Activated T-helper 17 cell treated with anti-CD3 and anti-CD28 coated beads, Interleukin-2, amount 50 U/mL, for 72 hours (primary cell): ENCODE results near the gene CDKAL1. TPM values are rescaled to one million over a fixed set of nuclear protein-coding genes. Genes with fewer than 3 reads are reported as not detected.
"Not testable (repeated sequence)": the region's sequence is repeated elsewhere in the genome, so short reads cannot be mapped to it uniquely, and the experiment has no call there.

Experiments
- ATAC-seq: fragments of 150-1000 bp; cut with Tn5 transposase; replicated peaks from 2 replicates; pipeline ENCODE4 v1.10.0; 2021; ENCODE audit warnings: mild to moderate bottlenecking, moderate library complexity
- H3K27ac Mint-ChIP-seq: one replicate; pipeline ENCODE4 v1.8.0; 2022; ENCODE audit warnings: mixed read lengths
- H3K27me3 Mint-ChIP-seq: one replicate; pipeline ENCODE4 v1.8.0; 2022; ENCODE audit warnings: mixed read lengths
- H3K36me3 Mint-ChIP-seq: one replicate; pipeline ENCODE4 v1.8.0; 2022; ENCODE audit warnings: low read depth, mild to moderate bottlenecking, mixed read lengths
- H3K4me1 Mint-ChIP-seq: one replicate; pipeline ENCODE4 v1.8.0; 2022; ENCODE audit warnings: mixed read lengths
- H3K4me3 Mint-ChIP-seq: one replicate; pipeline ENCODE4 v1.8.0; 2022; ENCODE audit warnings: mild to moderate bottlenecking, mixed read lengths
- H3K9me3 Mint-ChIP-seq: one replicate; pipeline ENCODE4 v1.8.0; 2022; ENCODE audit warnings: mixed read lengths
- total RNA-seq, 2 donors: library from RNA; stranded (reverse); gene quantifications; one replicate each; pipeline ENCODE4 v1.2.3, GENCODE V29; 2022

The CDKAL1 gene
- total RNA-seq, 2 donors from 2014 or later = 27.7 to 31.9 TPM

- peaks cover 3% of the 10 kb centered on the region for H3K9me3 Mint-ChIP-seq
- no peak overlapping the region for H3K27ac Mint-ChIP-seq
- H3K27me3 Mint-ChIP-seq = no peaks in the 10 kb centered on the region
- ATAC-seq = no peak
- H3K4me1 Mint-ChIP-seq = no peaks in the 10 kb centered on the region
- no peak overlapping the region for H3K4me3 Mint-ChIP-seq
- H3K36me3 Mint-ChIP-seq = peaks cover 47% of the 10 kb centered on the region
Observed at GRCh38 chr6:21083708-21084107, 549.5 kb downstream of the CDKAL1 start.

- H3K36me3 Mint-ChIP-seq = peaks cover 42% of the 10 kb centered on the region
- no peak overlapping the region for H3K4me3 Mint-ChIP-seq
- no peaks in the 10 kb centered on the region for H3K27me3 Mint-ChIP-seq
- H3K4me1 Mint-ChIP-seq = no peaks in the 10 kb centered on the region
- H3K9me3 Mint-ChIP-seq = peaks cover 3% of the 10 kb centered on the region
- no peak for ATAC-seq
- no peak overlapping the region for H3K27ac Mint-ChIP-seq
Observed at GRCh38 chr6:21084656-21085055, 550.4 kb downstream of the CDKAL1 start.

- Mint-ChIP-seq H3K27ac (no peak overlapping the region), H3K4me3 (no peak overlapping the region), H3K27me3 (no peaks in the 10 kb centered on the region), H3K36me3 (peaks cover 39% of the 10 kb centered on the region), H3K9me3 (peaks cover 3% of the 10 kb centered on the region), H3K4me1 (no peaks in the 10 kb centered on the region)
- ATAC-seq = no peak
Observed at GRCh38 chr6:21085211-21085610, 551.0 kb downstream of the CDKAL1 start.

GRCh38 chr6:21085643-21086042, 551.4 kb downstream of the CDKAL1 start:
- Mint-ChIP-seq H3K36me3 (peaks cover 39% of the 10 kb centered on the region), H3K4me3 (no peak overlapping the region)

GRCh38 chr6:21087188-21087587, 552.9 kb downstream of the CDKAL1 start:
- no peak overlapping the region for H3K4me3 Mint-ChIP-seq
- ATAC-seq = no peak

More at GRCh38 chr6:21085643-21086042, 551.4 kb downstream of the CDKAL1 start:
- Mint-ChIP-seq H3K9me3 (peaks cover under 1% of the 10 kb centered on the region), H3K27me3 (no peaks in the 10 kb centered on the region), H3K4me1 (no peaks in the 10 kb centered on the region), H3K27ac (no peak overlapping the region)
- no peak for ATAC-seq

GRCh38 chr6:21091411-21091810, 557.2 kb downstream of the CDKAL1 start:
- Mint-ChIP-seq H3K27ac (no peak overlapping the region), H3K4me1 (no peaks in the 10 kb centered on the region), H3K36me3 (peaks cover 33% of the 10 kb centered on the region), H3K4me3 (no peak overlapping the region), H3K9me3 (no peaks in the 10 kb centered on the region), H3K27me3 (no peaks in the 10 kb centered on the region)
- ATAC-seq = no peak

More at GRCh38 chr6:21087188-21087587, 552.9 kb downstream of the CDKAL1 start:
- peaks cover 38% of the 10 kb centered on the region for H3K36me3 Mint-ChIP-seq
- H3K27me3 Mint-ChIP-seq = no peaks in the 10 kb centered on the region
- H3K4me1 Mint-ChIP-seq = no peaks in the 10 kb centered on the region
- no peak overlapping the region for H3K27ac Mint-ChIP-seq
- H3K9me3 Mint-ChIP-seq = no peaks in the 10 kb centered on the region

- not testable (repeated sequence) for H3K9me3 Mint-ChIP-seq, H3K27ac Mint-ChIP-seq, ATAC-seq, H3K4me3 Mint-ChIP-seq, H3K27me3 Mint-ChIP-seq, H3K4me1 Mint-ChIP-seq
- peaks cover 24% of the 10 kb centered on the region for H3K36me3 Mint-ChIP-seq
Observed at GRCh38 chr6:21092231-21092772, 558.0 kb downstream of the CDKAL1 start.

- no peaks in the 10 kb centered on the region for H3K9me3 Mint-ChIP-seq
- no peak for ATAC-seq
- peaks cover 9% of the 10 kb centered on the region for H3K4me1 Mint-ChIP-seq
- no peak overlapping the region for H3K4me3 Mint-ChIP-seq
- H3K27me3 Mint-ChIP-seq = no peaks in the 10 kb centered on the region
- no peak overlapping the region for H3K27ac Mint-ChIP-seq
- H3K36me3 Mint-ChIP-seq = peaks cover 19% of the 10 kb centered on the region
Observed at GRCh38 chr6:21095462-21095861, 561.2 kb downstream of the CDKAL1 start.

- Mint-ChIP-seq H3K27me3 (no peaks in the 10 kb centered on the region), H3K4me1 (peaks cover 9% of the 10 kb centered on the region), H3K36me3 (peaks cover 9% of the 10 kb centered on the region), H3K9me3 (no peaks in the 10 kb centered on the region), H3K27ac (no peak overlapping the region), H3K4me3 (no peak overlapping the region)
- no peak for ATAC-seq
Observed at GRCh38 chr6:21098134-21098533, 563.9 kb downstream of the CDKAL1 start.

GRCh38 chr6:21098744-21099143, 564.5 kb downstream of the CDKAL1 start:
- Mint-ChIP-seq H3K4me3 (no peak overlapping the region), H3K27me3 (no peaks in the 10 kb centered on the region), H3K27ac (no peak overlapping the region), H3K4me1 (peaks cover 9% of the 10 kb centered on the region), H3K9me3 (no peaks in the 10 kb centered on the region), H3K36me3 (peaks cover 3% of the 10 kb centered on the region)
- no peak for ATAC-seq

- ATAC-seq = no peak
- Mint-ChIP-seq H3K4me3 (no peak overlapping the region), H3K36me3 (no peaks in the 10 kb centered on the region), H3K9me3 (no peaks in the 10 kb centered on the region), H3K4me1 (peaks cover 9% of the 10 kb centered on the region), H3K27me3 (no peaks in the 10 kb centered on the region), H3K27ac (no peak overlapping the region)
Observed at GRCh38 chr6:21099338-21100314, 565.4 kb downstream of the CDKAL1 start.

GRCh38 chr6:21100991-21101390, 566.7 kb downstream of the CDKAL1 start:
- Mint-ChIP-seq H3K9me3 (no peaks in the 10 kb centered on the region), H3K4me1 (peaks cover 9% of the 10 kb centered on the region), H3K36me3 (no peaks in the 10 kb centered on the region), H3K4me3 (no peak overlapping the region), H3K27me3 (no peaks in the 10 kb centered on the region), H3K27ac (no peak overlapping the region)
- ATAC-seq = no peak

- H3K4me1 Mint-ChIP-seq = peaks cover 9% of the 10 kb centered on the region
- H3K27me3 Mint-ChIP-seq = no peaks in the 10 kb centered on the region
- no peak overlapping the region for H3K4me3 Mint-ChIP-seq
- H3K36me3 Mint-ChIP-seq = no peaks in the 10 kb centered on the region
- no peaks in the 10 kb centered on the region for H3K9me3 Mint-ChIP-seq
- ATAC-seq = no peak
- H3K27ac Mint-ChIP-seq = peak overlapping the region; percentile 32
Observed at GRCh38 chr6:21101694-21102093, 567.4 kb downstream of the CDKAL1 start.

GRCh38 chr6:21102201-21102600, 567.9 kb downstream of the CDKAL1 start:
- no peak for ATAC-seq

GRCh38 chr6:21102624-21103023, 568.4 kb downstream of the CDKAL1 start:
- H3K9me3 Mint-ChIP-seq = no peaks in the 10 kb centered on the region
- peaks cover 1% of the 10 kb centered on the region for H3K36me3 Mint-ChIP-seq
- H3K4me3 Mint-ChIP-seq = no peak overlapping the region
- ATAC-seq = no peak
- peaks cover 9% of the 10 kb centered on the region for H3K4me1 Mint-ChIP-seq
- H3K27ac Mint-ChIP-seq = no peak overlapping the region
- H3K27me3 Mint-ChIP-seq = no peaks in the 10 kb centered on the region

More at GRCh38 chr6:21102201-21102600, 567.9 kb downstream of the CDKAL1 start:
- no peak overlapping the region for H3K4me3 Mint-ChIP-seq
- no peaks in the 10 kb centered on the region for H3K9me3 Mint-ChIP-seq
- H3K36me3 Mint-ChIP-seq = no peaks in the 10 kb centered on the region
- H3K27me3 Mint-ChIP-seq = no peaks in the 10 kb centered on the region
- peak overlapping the region; percentile 32 for H3K27ac Mint-ChIP-seq
- H3K4me1 Mint-ChIP-seq = peaks cover 9% of the 10 kb centered on the region
